HUDEP-2 (cell line): ENCODE results near the gene GRIK4.
"Not testable (repeated sequence)": the region's sequence is repeated elsewhere in the genome, so short reads cannot be mapped to it uniquely, and the experiment has no call there.

Source experiments
- DNase-seq, 76 experiments: peaks; one replicate each; lab custom pipeline; 2025; ENCODE audit not compliant: unreplicated experiment in 76 of 76; lab: John Stamatoyannopoulos, UW

The GRIK4 gene

GRCh38 chr11:120599816-120600420 lies 88.4 kb downstream of the GRIK4 start:
- no peak for DNase-seq

- no peak for DNase-seq
Measured at GRCh38 chr11:120601536-120601935, 90.0 kb downstream of the GRIK4 start.

- no peak for DNase-seq
Measured at GRCh38 chr11:120603071-120603470, 91.5 kb downstream of the GRIK4 start.

GRCh38 chr11:120605469-120605868 lies 93.9 kb downstream of the GRIK4 start:
- DNase-seq, result no peak

DNA sequence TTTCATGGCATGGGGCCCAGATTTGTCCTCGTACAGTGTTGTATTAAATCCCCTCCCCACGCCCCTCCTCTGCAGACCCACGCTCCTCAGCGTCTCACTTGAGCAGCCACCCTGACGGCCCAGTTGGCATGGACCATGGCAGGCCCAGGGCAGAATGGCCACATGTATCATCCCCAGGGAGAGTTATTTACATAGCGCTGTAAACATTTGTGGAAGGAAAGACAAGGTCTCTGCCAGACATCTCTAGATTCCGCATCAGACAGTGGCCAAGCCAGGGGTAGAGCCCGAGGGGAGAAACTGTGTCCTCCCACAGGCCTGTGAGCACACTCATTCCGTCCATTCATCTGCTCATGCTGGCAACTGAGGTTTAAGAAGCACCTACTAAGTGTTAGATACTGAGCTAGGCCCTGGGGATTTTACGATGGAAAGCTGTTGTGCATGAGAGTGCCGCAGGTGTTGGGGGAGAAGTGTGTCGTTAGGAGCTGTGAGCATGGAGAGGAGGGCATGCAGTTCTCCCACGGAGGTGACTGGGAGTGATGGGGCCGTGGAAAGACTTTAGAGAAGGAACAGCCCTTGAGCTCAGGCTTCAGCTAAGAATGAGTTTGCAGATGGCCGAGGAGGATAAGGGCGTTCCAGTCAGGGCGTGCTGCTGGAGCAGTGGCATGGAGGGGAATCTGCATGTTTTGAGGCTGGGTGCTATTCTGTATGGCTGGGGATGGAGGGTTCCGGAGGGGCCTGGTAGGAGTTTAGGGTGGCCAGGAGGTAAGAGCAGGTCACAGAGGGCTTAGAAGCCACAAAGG lies 94.9 kb downstream of the GRIK4 start:
- DNase-seq, result peak in 1 of 76 experiments; percentile 3

- no peak for DNase-seq
Measured at GRCh38 chr11:120608061-120608460, 96.5 kb downstream of the GRIK4 start.

- no peak for DNase-seq
Measured at GRCh38 chr11:120608760-120609211, 97.2 kb downstream of the GRIK4 start.

DNA sequence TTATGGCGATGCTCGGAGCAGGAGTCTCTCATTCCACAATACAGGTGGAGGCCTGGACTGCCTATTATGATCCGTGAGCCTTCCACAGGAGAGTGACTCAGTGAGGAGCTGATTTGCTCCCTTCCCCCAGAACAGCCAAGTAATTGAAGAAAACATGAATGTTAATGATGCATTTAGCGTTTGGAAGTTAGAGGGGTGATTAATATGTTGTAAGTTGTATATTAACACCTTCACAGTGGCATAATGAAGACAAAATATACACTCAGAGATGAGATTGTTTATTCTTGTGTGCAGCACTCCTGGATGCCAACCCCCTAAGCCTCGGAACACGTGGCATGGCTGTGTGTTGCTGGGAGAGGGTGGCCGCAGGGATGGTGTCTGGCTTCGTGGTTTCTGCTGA lies 98.6 kb downstream of the GRIK4 start:
- DNase-seq, result no peak

GRCh38 chr11:120611581-120611980 lies 100.0 kb downstream of the GRIK4 start:
- DNase-seq, result no peak

- no peak for DNase-seq
Measured at GRCh38 chr11:120612513-120613263, 101.1 kb downstream of the GRIK4 start.

GRCh38 chr11:120613264-120614226 lies 102.0 kb downstream of the GRIK4 start:
- DNase-seq, result no peak

- DNase-seq, result no peak
Measured at GRCh38 chr11:120615391-120615790, 103.8 kb downstream of the GRIK4 start.

- DNase-seq, result no peak
Measured at GRCh38 chr11:120618399-120618798, 106.9 kb downstream of the GRIK4 start.

DNA sequence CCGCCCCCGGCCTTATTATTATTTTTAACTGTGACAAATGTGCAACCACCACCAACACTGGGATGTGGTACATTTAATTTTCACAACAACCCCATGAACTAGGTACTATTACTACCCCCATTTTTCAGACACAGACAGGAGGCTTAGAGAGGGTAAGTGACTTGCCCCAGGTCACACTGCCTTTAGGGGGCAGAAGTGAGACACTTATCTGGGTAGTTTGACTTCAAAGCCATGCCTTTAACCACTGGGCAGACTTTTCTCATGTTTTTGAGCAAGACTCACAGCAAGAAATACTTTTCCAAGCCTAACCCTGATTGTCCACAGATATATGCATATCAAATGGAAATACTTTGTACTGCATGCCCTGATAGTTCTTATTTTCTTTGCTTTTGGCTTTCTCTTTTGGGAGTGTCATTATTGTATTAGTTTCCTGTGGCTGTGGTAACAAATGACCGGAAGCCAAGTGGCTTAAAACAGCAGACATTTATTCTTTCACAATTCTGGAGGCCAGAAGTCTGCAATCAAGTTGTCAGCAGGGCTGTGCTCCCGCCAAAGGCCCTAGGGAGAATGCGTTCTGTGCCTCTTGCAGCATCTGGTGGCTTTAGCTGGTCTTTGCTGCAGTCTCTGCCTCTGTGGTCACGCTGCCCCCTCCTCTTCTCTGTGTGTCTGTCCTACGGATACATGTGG lies 110.8 kb downstream of the GRIK4 start:
- DNase-seq, result peak in 9 of 76 experiments; percentile 1 to 39 (median 9)

GRCh38 chr11:120624992-120625391 lies 113.4 kb downstream of the GRIK4 start:
- not testable (repeated sequence) for DNase-seq

GRCh38 chr11:120625565-120625964 lies 114.0 kb downstream of the GRIK4 start:
- DNase-seq, result no peak

- DNase-seq, result no peak
Measured at GRCh38 chr11:120626791-120627190, 115.2 kb downstream of the GRIK4 start.

GRCh38 chr11:120627327-120628163 lies 116.0 kb downstream of the GRIK4 start:
- DNase-seq, result no peak
